Upper lobe of right lung (tissue), 1 donor: ENCODE measurements around the gene CRACDL. TPM values are rescaled to one million over a fixed set of nuclear protein-coding genes. Genes with fewer than 3 reads are reported as not detected.

Experiments
- ATAC-seq: fragments of 200-7000 bp; cut with Tn5 transposase; one replicate; pipeline ENCODE4 v1.9.1; 2020; ENCODE audit warnings: mild to moderate bottlenecking, moderate library complexity
- DNase-seq: peaks from one replicate; pipeline ENCODE4 v3.0.0-alpha.2; 2020
- H3K27ac ChIP-seq: fragments of 200-600 bp; one replicate; pipeline ENCODE4 v1.8.0; 2022
- H3K27me3 ChIP-seq: fragments of 200-600 bp; one replicate; pipeline ENCODE4 v1.8.0; 2022; ENCODE audit warnings: mild to moderate bottlenecking
- H3K36me3 ChIP-seq: fragments of 200-600 bp; one replicate; pipeline ENCODE4 v1.8.0; 2022
- H3K4me1 ChIP-seq: fragments of 200-600 bp; one replicate; pipeline ENCODE4 v1.8.0; 2022
- H3K4me3 ChIP-seq: fragments of 200-600 bp; one replicate; pipeline ENCODE4 v1.8.0; 2022; ENCODE audit warnings: mild to moderate bottlenecking
- H3K9me3 ChIP-seq: fragments of 200-600 bp; one replicate; pipeline ENCODE4 v1.8.0; 2022
- CTCF ChIP-seq: fragments of 200-600 bp; IDR thresholded peaks from one replicate; pipeline ENCODE4 v1.8.0; 2022; ENCODE audit warnings: antibody characterized with exemption
- intact Hi-C: fragments of 100-400 bp; cut with DNase I; formaldehyde crosslinking; loops from one replicate; pipeline ENCODE4 v1.11.0; 2022
- total RNA-seq: library from RNA; stranded (reverse); fragmentation: NEBNext Ultra II Directional; extraction: Animal tissue kit (Norgen Biotek cat#: 25700); gene quantifications from one replicate; pipeline ENCODE4 v1.2.1, GENCODE V29; 2021
- donor health status: DM: no; HTN: yes; CAD: no; lungs with severe emphysema.

Gene CRACDL
- total RNA-seq, 1 donor from 2014 or later: 33.3 TPM

DNA sequence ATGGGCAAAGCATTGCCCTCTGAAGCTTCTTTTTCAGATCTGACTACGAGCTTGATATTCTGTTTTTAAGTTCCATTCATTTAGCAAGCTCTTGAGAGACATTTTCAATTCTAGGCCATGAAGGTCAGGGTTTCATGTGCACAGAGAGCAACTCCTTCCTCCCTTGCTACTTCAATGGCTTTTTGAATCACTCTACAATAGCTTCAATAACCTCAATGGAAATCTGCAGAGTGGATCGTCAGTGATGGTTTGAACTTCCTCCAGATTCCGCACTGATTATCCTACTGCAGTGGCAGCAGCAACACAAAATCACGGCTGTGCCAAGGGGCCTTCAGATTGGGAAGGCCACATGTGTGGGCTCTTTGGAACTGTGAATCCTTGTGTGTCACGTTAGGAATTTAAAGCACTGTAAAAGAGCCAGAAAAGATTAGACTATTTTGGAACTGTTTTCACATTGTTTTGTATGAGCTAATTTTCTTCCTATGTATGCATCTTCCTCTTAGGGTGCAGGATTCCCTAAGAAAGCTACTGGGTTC is 116.7 kb downstream of the CRACDL start:
- DNase-seq: no peak
- no peak for ATAC-seq
- TF ChIP-seq CTCF: no peak
- intact Hi-C loops: no loop called here
- H3K27me3 ChIP-seq: no peaks in the 10 kb centered on the region
- no peaks in the 10 kb centered on the region for H3K36me3 ChIP-seq
- no peaks in the 10 kb centered on the region for H3K9me3 ChIP-seq
- H3K27ac ChIP-seq: no peak overlapping the region
- H3K4me1 ChIP-seq: peaks cover 6% of the 10 kb centered on the region
- peak overlapping the region; percentile 12 for H3K4me3 ChIP-seq

DNA sequence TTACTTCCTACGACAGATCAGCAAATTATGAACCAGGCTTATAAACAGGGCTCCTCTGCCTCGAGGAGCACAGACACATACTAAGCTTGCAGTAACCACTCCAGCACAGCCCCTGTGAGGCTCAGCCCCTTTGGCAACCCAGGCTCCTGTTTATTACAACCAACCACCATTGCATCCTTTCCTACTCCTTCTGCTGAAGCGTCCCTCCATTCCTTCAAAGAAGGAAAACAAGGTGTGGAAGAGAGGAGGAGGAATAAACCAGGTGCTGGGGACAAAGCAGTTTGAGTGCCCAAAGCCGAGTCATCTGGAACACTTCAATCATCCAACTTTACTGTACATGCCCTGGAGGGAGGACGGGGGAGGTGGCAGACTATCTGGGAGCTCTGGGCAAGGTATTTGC is 117.9 kb downstream of the CRACDL start:
- H3K36me3 ChIP-seq: no peaks in the 10 kb centered on the region
- no peaks in the 10 kb centered on the region for H3K4me1 ChIP-seq
- H3K4me3 ChIP-seq: peak overlapping the region; percentile 15
- H3K27ac ChIP-seq: no peak overlapping the region
- intact Hi-C loops: no loop called here
- H3K9me3 ChIP-seq: no peaks in the 10 kb centered on the region
- no peaks in the 10 kb centered on the region for H3K27me3 ChIP-seq
- ATAC-seq: no peak
- no peak for DNase-seq
- no peak for TF ChIP-seq CTCF

GRCh38 chr2:98816281-98816680 is 119.7 kb downstream of the CRACDL start:
- no peaks in the 10 kb centered on the region for H3K9me3 ChIP-seq
- no peaks in the 10 kb centered on the region for H3K27me3 ChIP-seq
- intact Hi-C loops: no loop called here
- no peak for DNase-seq
- H3K36me3 ChIP-seq: no peaks in the 10 kb centered on the region
- H3K4me3 ChIP-seq: no peak overlapping the region
- no peaks in the 10 kb centered on the region for H3K4me1 ChIP-seq
- TF ChIP-seq CTCF: no peak
- no peak overlapping the region for H3K27ac ChIP-seq
- ATAC-seq: no peak

- ATAC-seq (no peak), DNase-seq (no peak)
- no peaks in the 10 kb centered on the region for H3K27me3 ChIP-seq
- H3K9me3 ChIP-seq: no peaks in the 10 kb centered on the region
- no peak for TF ChIP-seq CTCF
- H3K36me3 ChIP-seq: no peaks in the 10 kb centered on the region
- H3K4me3 ChIP-seq: no peak overlapping the region
- intact Hi-C loops: no loop called here
- no peaks in the 10 kb centered on the region for H3K4me1 ChIP-seq
- no peak overlapping the region for H3K27ac ChIP-seq
These were observed 120.2 kb downstream of the CRACDL start for GRCh38 chr2:98815795-98816194.

- TF ChIP-seq CTCF: no peak
- Histone ChIP-seq H3K4me3 (no peak overlapping the region), H3K9me3 (no peaks in the 10 kb centered on the region), H3K4me1 (peaks cover 9% of the 10 kb centered on the region), H3K27ac (no peak overlapping the region), H3K36me3 (no peaks in the 10 kb centered on the region), H3K27me3 (no peaks in the 10 kb centered on the region)
- DNase-seq (no peak), ATAC-seq (no peak)
- intact Hi-C loops: no loop called here
These were observed 124.3 kb downstream of the CRACDL start for GRCh38 chr2:98811766-98812165.

DNA sequence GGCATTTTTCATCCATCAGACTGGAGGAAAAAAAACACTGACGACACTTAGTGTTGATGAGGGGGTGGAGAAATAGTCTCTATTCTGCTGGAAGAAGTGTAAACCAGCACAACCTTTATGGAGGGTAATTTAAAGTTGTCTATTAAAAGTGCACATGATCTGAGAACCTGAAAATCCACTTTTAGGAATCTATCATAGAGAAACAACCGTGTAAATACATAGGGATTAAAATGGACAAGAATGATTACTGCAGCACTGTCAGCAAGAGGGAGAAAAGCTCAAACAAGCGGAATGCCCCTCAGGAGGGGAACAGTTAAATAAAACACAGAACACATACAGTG is 125.5 kb downstream of the CRACDL start:
- H3K4me1 ChIP-seq: peaks cover 21% of the 10 kb centered on the region
- H3K36me3 ChIP-seq: no peaks in the 10 kb centered on the region
- no peaks in the 10 kb centered on the region for H3K9me3 ChIP-seq
- H3K4me3 ChIP-seq: no peak overlapping the region
- TF ChIP-seq CTCF: no peak
- ATAC-seq (no peak), DNase-seq (no peak)
- no peak overlapping the region for H3K27ac ChIP-seq
- intact Hi-C loops: no loop called here
- no peaks in the 10 kb centered on the region for H3K27me3 ChIP-seq
